Activated CD4-positive, alpha-beta T cell treated with anti-CD3 and anti-CD28 coated beads, Interleukin-2, Interleukin-6, amounts not matched to agents 100 ng/mL and 50 ng/mL, durations not matched to agents 16 hours and 8 hours (primary cell): ENCODE results near the gene SHOX.

Source experiments
- DNase-seq: peaks from one replicate; pipeline ENCODE4 v3.0.0-alpha.2; 2020

SHOX gene

DNA sequence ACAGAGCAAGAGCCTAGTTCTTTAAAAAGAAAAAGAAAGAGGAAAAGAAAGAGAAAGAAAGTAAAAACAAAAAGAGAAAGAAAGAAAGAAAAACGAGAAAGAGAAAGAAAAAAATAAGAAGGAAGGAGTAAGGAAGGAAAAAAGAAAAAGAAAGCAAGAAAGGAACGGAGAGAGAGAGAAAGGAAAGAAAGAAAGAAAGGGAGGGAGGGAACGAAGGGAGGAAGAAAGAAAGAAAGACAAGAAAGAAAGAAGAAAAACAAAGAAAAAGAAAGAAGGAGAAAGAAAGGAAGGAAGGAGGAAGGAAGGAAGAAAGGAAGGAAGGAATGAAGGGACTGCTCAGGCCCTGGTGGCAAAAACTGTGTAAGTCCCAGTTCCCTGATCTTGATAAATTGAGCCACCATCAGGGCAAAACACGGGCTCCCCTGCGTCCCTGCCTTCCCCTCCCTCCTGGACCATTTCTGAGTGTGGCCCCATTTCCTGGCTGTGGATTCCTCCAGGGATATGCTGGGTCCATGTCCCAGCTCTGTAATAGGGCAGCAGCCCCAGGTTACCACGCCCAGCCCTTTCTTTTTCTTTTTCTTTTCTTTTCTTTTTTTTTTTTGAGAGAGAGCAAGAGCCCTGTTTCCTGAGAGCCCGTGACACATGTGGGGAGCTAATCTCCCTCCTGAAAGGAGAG lies 44.8 kb downstream of the SHOX start:
- DNase-seq: no peak

DNA sequence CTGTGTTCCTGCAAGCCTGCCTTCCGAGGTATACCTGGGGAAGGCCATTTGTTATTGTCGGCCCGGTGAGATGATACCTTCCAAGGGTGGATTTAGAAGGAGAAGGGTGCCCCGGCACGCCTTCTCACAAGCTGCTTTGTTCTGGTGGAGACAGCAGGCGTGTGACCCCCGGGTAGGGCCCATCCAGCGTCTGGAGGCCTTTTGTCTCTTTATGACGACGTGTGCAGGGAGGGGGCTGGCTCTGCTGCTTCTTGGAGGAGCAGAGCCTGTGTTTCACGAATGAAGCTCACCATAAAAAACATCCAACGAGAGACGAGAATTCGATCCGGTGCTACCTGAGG lies 45.3 kb downstream of the SHOX start:
- no peak for DNase-seq

- DNase-seq: no peak
Observed at GRCh38 chrX:677376-677775, 46.8 kb downstream of the SHOX start.

DNA sequence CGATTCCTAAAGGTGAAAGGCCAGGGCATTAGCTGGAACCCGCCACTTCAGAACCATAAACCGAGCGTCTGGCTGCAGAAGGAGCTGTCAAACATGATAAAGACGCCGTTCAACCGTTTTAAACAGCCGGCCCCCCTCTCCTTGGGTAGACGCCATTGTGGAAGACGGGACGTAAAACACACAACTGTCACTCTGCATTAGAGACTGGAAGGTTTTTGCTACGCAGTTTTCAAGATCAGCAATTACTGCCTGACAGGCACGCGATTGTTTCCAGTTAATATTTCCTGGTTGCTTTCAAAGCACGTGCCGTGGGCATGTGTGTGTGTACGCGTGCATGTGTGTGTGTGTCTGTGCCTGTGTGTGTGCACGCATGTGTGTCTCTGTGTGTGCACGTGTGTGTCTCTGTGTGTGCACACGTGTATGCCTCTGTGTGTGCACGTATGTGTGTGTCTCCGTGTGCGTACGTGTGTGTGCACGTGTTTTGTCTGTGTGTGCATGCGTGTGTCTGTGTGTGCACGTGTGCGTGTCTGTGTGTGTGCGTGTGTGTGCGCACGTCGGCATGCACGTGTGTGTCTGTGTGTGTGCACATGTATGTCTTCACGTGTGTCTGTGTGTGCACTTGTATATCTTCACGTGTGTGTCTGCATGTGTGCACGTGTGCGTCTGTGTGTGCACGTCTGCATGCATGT lies 48.8 kb downstream of the SHOX start:
- DNase-seq: no peak

- no peak for DNase-seq
Observed at GRCh38 chrX:680062-680461, 49.5 kb downstream of the SHOX start.

GRCh38 chrX:681989-682388 lies 51.4 kb downstream of the SHOX start:
- no peak for DNase-seq

GRCh38 chrX:682892-683291 lies 52.3 kb downstream of the SHOX start:
- no peak for DNase-seq

GRCh38 chrX:683576-683975 lies 53.0 kb downstream of the SHOX start:
- no peak for DNase-seq

DNA sequence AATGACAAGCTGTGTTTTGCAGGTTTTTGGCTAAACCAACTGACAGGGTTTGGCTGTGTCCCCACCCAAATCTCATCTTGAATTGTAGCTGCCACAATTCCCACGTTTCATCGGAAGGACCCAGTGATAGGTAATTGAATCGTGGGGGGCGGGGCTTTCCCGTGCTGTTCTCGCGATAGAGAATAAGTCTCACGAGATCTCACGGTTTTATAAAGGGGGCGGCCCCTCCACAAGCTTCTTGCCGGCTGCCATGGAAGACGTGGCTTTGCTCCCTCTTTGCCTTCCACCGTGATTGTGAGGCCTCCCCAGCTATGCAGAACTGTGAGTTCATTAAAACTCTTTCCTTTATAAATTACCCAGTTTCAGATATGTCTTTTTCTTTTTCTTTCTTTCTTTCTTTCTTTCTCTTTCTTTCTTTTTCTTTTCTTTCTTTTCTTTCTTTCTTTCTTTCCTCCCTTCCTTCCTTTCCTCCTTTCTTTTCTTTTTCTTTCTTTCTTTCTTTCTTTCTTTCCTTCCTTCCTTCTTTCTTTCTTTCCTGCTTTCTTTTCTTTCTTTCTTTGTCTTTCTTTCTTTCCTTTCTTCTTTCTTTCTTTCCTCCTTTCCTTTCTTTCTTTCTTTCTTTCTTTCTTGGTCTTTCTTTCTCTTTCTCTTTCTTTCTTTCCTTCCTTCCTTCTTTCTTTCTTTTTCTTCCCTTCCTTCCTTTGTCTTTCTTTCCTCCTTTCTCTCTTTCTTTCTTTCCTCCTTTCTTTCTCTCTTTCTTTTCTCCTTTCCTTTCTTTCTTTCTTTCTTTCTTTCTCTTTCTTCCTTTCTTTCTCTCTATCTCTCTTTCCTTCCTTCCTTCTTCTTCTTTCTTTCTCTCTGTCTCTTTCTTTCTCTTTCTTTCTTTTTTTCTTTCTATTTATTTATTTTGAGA lies 54.8 kb downstream of the SHOX start:
- no peak for DNase-seq

DNA sequence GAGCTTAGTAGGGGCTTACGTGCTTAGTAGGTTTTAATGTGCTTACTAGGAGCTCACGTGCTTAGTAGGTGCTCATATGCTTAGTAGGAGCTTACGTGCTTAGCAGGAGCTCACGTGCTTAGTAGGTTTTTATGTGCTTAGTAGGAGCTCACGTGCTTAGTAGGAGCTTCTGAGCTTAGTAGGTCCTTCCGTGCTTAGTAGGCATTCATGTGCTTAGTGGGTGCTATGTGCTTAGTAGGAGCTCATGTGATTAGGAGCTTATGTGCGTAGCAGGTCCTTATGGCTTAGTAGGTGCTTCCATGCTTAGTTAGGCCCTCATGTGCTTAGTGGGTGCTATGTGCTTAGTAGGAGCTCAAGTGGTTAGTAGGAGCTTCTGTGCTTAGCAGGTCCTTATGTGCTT lies 59.4 kb downstream of the SHOX start:
- no peak for DNase-seq

DNA sequence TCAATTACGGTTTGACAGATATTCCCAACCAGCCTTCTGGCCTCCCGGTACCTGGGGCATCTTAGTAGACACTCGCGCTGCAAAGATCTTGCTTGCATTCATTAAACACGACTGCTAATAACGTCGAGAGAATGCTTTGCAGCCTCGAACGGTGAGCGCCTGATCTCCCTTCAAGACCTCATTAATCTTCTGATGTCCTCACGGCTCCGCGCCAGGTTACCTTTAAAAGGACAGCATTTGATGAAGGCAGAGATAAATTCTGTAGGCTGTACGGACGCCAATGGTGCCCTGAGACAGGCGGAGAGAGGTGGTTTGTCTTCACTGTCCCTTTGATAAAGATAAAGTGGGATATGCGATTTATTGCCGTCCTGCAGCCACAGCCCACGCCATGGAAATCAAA lies 64.2 kb downstream of the SHOX start:
- DNase-seq: no peak

GRCh38 chrX:698206-698605 lies 67.6 kb downstream of the SHOX start:
- no peak for DNase-seq

- no peak for DNase-seq
Observed at GRCh38 chrX:700936-701335, 70.3 kb downstream of the SHOX start.

DNA sequence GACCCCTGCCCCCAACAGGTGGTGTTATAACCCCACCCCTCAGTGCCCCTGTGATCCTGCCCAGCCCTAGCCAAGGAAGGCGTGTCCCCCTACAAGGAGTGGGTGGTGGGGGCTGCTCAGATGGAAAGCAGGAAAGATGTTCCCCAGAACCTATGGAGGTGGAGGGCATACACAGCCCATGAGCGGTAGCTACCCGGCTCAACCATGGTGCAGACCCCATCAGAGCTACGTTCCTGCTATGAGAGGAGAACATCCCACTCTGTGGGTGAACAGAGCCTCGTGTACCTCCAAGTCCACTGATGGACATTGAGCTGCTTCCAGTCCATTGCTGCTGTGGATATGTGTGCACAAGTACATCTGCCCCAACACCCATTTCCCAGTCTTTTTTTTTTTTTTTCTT lies 71.1 kb downstream of the SHOX start:
- no peak for DNase-seq

DNA sequence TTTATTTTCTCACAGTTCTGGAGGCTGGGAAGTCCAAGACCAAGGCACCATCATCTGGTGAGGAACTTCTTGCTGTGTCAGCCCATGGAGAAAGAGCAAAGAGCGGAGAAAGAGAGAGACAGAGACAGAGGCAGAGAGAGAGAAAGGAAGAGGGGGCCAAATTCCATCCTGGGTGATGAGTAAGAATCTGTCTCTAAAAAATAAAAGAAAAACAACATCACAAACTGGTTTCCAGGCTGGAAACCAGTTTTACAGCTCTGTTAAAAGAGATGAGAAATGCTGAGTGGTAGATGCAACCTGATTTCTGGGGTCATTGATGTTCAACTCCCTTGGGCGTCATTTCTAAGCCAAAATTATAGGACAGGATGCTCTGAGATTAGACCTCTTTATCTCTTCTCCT lies 72.9 kb downstream of the SHOX start:
- no peak for DNase-seq

GRCh38 chrX:703866-704265 lies 73.3 kb downstream of the SHOX start:
- DNase-seq: no peak
